Fibroblast of upper back skin (primary cell): ENCODE data around the gene PLEKHG2.

Experiments
- DNase-seq: peaks from one replicate; pipeline ENCODE4 v3.0.0-alpha.2; 2013

Gene PLEKHG2

GRCh38 chr19:39384839-39385568 is 27.5 kb upstream of the PLEKHG2 start:
- DNase-seq: no peak

GRCh38 chr19:39385629-39386411 is 26.6 kb upstream of the PLEKHG2 start:
- no peak for DNase-seq

GRCh38 chr19:39386557-39386956 is 25.9 kb upstream of the PLEKHG2 start:
- DNase-seq: no peak

GRCh38 chr19:39388657-39389056 is 23.8 kb upstream of the PLEKHG2 start:
- no peak for DNase-seq

- DNase-seq: no peak
Measured at GRCh38 chr19:39389631-39390414, 22.6 kb upstream of the PLEKHG2 start.

- DNase-seq: no peak
Measured at GRCh38 chr19:39390451-39390750, 22.1 kb upstream of the PLEKHG2 start.

GRCh38 chr19:39390751-39391437 is 21.6 kb upstream of the PLEKHG2 start, which contains the start of the genes MED29 and PAF1:
MED29 (plus strand) TSS chr19:39391378; CDS start chr19:39391423, 45 bp downstream.
PAF1 (minus strand) TSS chr19:39391106; CDS start chr19:39390864, 242 bp downstream.
- DNase-seq: peak; percentile 100

GRCh38 chr19:39397360-39398296 is 14.8 kb upstream of the PLEKHG2 start:
- peak; percentile 79 for DNase-seq

GRCh38 chr19:39398297-39398864 is 14.1 kb upstream of the PLEKHG2 start:
- DNase-seq: peak; percentile 59

- DNase-seq: no peak
Measured at GRCh38 chr19:39399668-39400050, 12.8 kb upstream of the PLEKHG2 start.

GRCh38 chr19:39400061-39400460 is 12.4 kb upstream of the PLEKHG2 start:
- DNase-seq: no peak

- no peak for DNase-seq
Measured at GRCh38 chr19:39401070-39401548, 11.4 kb upstream of the PLEKHG2 start.

- peak; percentile 64 for DNase-seq
Measured at GRCh38 chr19:39401549-39402345, 10.7 kb upstream of the PLEKHG2 start.

- peak; percentile 89 for DNase-seq
Measured at GRCh38 chr19:39402346-39403300, 9.8 kb upstream of the PLEKHG2 start.

GRCh38 chr19:39403331-39404312 is 8.8 kb upstream of the PLEKHG2 start:
- peak; percentile 100 for DNase-seq

GRCh38 chr19:39405261-39405957 is 7.1 kb upstream of the PLEKHG2 start:
- no peak for DNase-seq
